NB4 (cell line): ENCODE measurements around the gene RERE.
A peak's percentile ranks its signal among the peaks of the same experiment; 100 is the strongest.

Experiments used
- DNase-seq: peaks from one replicate; pipeline ENCODE4 v3.0.0; 2010; ENCODE audit warnings: low read depth
- H3K4me3 ChIP-seq: one replicate; pipeline ENCODE4 v1.5.1; 2011; ENCODE audit warnings: mild to moderate bottlenecking, low read depth, low read length, moderate library complexity
- MYC ChIP-seq: IDR thresholded peaks from 2 replicates; pipeline ENCODE4 v1.6.1; 2011; ENCODE audit warnings: low read depth, low read length
- POLR2A ChIP-seq: IDR thresholded peaks from 2 replicates; pipeline ENCODE4 v1.6.1; 2011; ENCODE audit warnings: mild to moderate bottlenecking; ENCODE audit not compliant: insufficient read length; ENCODE audit errors: extremely low read depth
- TF ChIP-seq, protein P1 (sequence below): IDR thresholded peaks from one replicate; pipeline ENCODE4 v1.5.1; 2012; ENCODE audit warnings: low read depth, low read length
- TF ChIP-seq, protein P2 (sequence below): IDR thresholded peaks from 2 replicates; pipeline ENCODE4 v1.6.1; 2011; ENCODE audit warnings: low read depth, low read length

The RERE gene

DNA sequence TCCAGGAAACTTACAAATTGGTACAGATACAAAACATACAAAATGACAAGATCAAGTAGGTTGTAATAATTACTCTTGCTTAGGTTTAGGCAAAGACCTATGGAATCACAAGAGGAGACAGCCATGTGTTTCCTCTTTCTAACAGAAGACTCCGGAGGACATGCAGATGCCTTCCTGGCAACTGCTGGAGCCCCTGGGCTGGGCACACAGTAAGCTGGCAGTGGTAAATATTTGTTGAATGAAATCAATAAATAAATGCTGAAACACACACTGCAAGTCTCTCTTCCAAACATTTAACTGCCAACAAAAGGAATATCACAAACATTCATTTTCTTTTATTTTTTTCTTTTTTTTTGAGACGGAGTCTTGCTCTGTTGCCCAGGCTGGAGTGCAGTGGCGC is 350.1 kb downstream of the RERE start:
- no peak for DNase-seq
- TF ChIP-seq MYC (no peak), POLR2A (no peak)
- TF ChIP-seq, protein P1, sequence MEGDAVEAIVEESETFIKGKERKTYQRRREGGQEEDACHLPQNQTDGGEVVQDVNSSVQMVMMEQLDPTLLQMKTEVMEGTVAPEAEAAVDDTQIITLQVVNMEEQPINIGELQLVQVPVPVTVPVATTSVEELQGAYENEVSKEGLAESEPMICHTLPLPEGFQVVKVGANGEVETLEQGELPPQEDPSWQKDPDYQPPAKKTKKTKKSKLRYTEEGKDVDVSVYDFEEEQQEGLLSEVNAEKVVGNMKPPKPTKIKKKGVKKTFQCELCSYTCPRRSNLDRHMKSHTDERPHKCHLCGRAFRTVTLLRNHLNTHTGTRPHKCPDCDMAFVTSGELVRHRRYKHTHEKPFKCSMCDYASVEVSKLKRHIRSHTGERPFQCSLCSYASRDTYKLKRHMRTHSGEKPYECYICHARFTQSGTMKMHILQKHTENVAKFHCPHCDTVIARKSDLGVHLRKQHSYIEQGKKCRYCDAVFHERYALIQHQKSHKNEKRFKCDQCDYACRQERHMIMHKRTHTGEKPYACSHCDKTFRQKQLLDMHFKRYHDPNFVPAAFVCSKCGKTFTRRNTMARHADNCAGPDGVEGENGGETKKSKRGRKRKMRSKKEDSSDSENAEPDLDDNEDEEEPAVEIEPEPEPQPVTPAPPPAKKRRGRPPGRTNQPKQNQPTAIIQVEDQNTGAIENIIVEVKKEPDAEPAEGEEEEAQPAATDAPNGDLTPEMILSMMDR: no peak
- TF ChIP-seq, protein P2, sequence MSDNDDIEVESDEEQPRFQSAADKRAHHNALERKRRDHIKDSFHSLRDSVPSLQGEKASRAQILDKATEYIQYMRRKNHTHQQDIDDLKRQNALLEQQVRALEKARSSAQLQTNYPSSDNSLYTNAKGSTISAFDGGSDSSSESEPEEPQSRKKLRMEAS: no peak
- H3K4me3 ChIP-seq: no peak overlapping the region

DNA sequence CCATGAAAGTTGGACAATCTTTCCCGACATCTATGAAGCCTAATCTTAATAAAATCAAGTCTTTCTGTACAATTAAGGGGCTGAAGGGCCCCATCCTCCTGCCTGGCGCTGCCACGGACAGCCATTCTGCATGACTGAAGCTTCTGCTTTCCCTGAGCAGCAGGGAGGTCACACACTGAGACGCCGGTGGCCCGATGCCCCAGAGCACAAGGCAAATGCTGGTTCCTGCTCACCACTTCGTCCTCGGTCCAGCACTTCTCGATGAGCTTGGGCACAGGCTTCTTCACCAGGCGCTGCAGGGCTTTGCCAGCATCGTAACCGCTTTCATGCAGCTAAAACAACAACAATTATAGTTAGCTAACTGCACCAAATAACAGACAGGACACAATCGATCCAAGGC is 351.7 kb downstream of the RERE start:
- no peak overlapping the region for H3K4me3 ChIP-seq
- TF ChIP-seq, protein P1: no peak
- TF ChIP-seq MYC (no peak), POLR2A (no peak)
- TF ChIP-seq, protein P2: no peak
- no peak for DNase-seq

DNA sequence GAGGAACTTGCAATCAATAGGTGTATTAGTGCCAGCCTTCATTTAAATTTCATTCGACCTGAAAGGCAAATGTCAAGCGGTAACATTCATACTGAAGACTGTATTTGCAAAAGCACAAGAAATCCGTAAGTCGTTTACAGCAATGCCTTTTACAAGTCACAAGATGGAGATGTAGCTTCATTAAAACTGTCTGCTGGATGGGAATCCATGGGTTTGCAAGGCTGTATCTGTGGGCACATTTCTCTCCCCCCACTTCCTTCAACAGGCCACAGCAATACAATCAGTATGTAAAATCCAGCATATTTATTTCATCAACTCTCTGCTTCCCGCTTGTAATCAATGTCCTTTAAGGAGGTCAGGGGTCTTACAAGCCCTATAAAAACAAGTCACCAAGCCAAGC is 352.4 kb downstream of the RERE start:
- TF ChIP-seq MYC (no peak), POLR2A (no peak)
- TF ChIP-seq, protein P2: no peak
- TF ChIP-seq, protein P1: no peak

DNA sequence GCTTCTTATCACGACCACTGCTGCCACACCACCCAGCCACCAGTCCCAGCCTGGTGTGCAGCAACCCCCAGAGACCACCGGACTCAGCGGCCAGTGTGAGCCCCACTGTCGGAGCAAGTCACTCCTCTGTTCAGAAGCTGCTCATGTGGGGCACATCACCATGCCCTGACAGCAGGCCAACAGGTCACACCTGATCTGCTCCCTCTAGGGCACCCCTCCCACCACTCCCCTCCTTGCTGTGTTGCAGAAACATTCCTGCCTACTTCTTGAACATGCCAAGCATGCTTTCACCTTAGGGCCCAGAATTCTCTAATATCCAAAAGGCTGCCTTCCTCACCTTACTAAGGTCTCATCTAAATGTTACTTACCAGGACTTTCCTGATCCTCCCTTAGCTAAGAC is 353.1 kb downstream of the RERE start:
- DNase-seq: no peak
- no peak for TF ChIP-seq MYC
- TF ChIP-seq, protein P2: no peak
- TF ChIP-seq, protein P1: no peak
- TF ChIP-seq POLR2A: no peak
- H3K4me3 ChIP-seq: no peak overlapping the region

More for the DNA sequence above, 352.4 kb downstream of the RERE start:
- H3K4me3 ChIP-seq: no peak overlapping the region
- peak; percentile 14 for DNase-seq

DNA sequence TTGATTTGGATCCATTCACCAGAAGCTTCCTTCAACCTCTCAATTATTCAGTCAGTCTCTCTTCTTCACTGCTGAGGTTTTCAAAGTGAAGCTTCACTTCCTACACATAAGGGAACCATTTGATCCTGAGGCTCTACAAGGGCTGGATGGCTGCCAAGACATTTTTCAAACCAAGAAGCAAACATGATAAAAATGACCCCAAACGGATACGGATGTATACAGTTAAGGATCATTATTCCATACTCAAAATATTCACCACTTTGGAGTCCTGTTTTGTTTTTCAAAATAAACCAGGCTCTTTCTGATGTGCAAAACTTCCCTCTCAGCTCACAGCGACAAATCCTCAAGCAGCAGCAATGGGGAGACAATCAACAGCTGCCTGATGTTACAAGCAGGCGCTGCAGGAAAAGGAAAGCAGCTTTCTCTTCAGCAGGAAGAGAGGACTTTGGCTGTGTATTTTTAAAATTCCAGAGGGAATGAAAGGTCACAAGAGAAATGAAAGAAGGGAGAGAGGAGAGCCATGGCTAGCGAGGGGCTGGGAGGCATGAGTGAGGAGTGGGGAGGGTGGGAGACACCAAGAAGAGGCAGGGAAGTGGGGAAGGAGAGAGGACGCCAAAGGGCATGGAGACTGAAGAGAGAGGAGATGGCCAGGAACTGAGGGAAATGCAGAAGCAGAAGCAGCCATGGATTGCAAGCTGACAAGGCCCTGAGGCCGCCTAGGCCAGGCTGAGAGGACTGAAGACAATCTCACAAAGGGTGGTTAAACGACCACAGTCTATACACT is 354.1 kb downstream of the RERE start:
- no peak for TF ChIP-seq MYC
- TF ChIP-seq, protein P1: no peak
- TF ChIP-seq, protein P2: no peak
- TF ChIP-seq POLR2A: no peak
- no peak overlapping the region for H3K4me3 ChIP-seq
- no peak for DNase-seq
